VCaP (cell line): ENCODE measurements around the gene DKK3.

Source experiments
- H3K27ac ChIP-seq: fragments of 450-650 bp; 2 replicates; pipeline ENCODE4 v1.5.1; 2017
- TF ChIP-seq, protein P1 (sequence below): fragments of 450-650 bp; conservative IDR thresholded peaks from 2 replicates; pipeline ENCODE4 v1.5.1; 2017; ENCODE audit warnings: mild to moderate bottlenecking, moderate library complexity

DKK3 gene

DNA sequence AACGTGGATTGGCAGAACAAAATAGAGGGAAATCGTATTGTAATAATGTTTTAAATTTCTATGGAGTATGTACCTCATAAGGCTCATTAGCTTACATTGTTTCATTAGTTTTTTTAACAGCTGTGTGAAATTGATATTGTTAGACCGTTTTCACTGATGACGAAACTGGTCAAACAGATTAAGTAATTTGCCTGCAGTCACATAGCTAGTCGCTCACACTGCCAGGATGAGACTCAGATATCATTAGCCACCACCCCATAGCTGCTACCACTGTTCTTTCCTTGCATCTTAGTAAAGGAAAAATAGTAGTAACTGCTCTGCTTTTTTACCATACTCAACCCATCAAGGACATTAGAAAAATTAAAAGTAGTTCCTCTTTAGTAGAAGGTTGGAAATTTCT lies 64.0 kb downstream of the DKK3 start:
- no peak overlapping the region for H3K27ac ChIP-seq
- TF ChIP-seq, protein P1, sequence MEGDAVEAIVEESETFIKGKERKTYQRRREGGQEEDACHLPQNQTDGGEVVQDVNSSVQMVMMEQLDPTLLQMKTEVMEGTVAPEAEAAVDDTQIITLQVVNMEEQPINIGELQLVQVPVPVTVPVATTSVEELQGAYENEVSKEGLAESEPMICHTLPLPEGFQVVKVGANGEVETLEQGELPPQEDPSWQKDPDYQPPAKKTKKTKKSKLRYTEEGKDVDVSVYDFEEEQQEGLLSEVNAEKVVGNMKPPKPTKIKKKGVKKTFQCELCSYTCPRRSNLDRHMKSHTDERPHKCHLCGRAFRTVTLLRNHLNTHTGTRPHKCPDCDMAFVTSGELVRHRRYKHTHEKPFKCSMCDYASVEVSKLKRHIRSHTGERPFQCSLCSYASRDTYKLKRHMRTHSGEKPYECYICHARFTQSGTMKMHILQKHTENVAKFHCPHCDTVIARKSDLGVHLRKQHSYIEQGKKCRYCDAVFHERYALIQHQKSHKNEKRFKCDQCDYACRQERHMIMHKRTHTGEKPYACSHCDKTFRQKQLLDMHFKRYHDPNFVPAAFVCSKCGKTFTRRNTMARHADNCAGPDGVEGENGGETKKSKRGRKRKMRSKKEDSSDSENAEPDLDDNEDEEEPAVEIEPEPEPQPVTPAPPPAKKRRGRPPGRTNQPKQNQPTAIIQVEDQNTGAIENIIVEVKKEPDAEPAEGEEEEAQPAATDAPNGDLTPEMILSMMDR = no peak

DNA sequence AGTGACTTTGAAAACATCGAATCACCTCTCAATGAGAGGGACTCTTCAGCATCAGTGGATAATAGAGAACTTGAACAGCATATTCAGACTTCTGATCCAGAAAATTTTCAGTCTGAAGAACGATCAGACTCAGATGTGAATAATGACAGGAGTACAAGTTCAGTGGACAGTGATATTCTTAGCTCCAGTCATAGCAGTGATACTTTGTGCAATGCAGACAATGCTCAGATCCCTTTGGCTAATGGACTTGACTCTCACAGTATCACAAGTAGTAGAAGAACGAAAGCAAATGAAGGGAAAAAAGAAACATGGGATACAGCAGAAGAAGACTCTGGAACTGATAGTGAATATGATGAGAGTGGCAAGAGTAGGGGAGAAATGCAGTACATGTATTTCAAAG lies 65.8 kb downstream of the DKK3 start:
- H3K27ac ChIP-seq = no peak overlapping the region
- TF ChIP-seq, protein P1 = no peak

DNA sequence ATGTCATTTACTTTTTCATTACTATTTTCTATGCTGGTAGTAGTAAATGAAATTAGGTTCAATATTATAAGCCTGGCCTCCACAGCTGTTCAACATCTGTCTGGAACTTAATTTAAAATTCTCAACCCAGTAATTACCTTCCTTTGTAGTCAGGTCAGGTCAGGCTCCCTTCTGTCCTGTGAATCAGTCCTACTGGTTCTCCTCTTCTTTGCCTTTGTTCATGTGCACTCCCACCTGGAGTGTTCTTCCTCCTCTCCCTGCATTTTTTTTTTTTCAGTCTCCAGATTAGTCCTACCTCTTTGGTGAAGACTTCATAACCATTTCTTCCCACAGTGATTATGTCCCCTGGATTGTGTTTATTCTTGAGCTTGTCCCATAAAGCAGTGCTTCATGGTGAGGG lies 67.9 kb downstream of the DKK3 start:
- TF ChIP-seq, protein P1 = no peak
- H3K27ac ChIP-seq = no peak overlapping the region

DNA sequence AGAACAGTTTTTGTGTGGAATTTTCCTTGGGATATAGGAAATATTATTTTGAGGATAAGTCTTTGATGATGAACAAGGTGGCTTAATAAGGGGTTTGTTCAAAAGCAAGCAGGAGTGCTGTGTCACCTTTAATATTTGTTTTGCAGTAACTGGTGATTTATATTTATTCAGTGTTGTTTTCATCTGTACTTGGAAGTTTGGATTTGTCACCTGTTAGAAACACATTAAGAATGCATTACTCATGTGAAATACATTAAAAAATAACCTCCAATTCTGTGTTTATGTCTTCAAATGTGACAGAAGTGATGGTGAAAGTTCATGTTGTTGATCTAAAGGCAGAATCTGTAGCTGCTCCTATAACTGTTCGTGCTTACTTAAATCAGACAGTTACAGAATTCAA lies 70.5 kb downstream of the DKK3 start:
- TF ChIP-seq, protein P1 = no peak
- no peak overlapping the region for H3K27ac ChIP-seq

DNA sequence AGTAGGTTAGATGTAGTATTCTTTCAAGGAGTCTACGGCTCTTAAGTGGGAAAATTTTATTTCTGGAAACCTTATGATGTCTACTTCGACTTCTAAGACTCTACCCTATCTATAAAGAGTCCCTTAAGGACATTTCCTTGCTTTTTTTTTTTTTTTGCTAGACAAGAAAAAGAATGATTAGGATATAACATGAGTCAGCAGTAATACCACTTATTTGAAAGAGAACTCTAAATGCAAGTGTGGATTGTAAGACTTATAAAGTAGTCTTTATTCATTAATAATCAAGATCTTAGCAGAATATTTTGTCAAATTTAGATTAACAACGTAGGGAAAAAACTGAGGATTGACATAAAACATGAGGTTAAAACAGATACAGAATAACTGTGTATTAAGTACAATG lies 71.0 kb downstream of the DKK3 start:
- TF ChIP-seq, protein P1 = no peak
- H3K27ac ChIP-seq = no peak overlapping the region

DNA sequence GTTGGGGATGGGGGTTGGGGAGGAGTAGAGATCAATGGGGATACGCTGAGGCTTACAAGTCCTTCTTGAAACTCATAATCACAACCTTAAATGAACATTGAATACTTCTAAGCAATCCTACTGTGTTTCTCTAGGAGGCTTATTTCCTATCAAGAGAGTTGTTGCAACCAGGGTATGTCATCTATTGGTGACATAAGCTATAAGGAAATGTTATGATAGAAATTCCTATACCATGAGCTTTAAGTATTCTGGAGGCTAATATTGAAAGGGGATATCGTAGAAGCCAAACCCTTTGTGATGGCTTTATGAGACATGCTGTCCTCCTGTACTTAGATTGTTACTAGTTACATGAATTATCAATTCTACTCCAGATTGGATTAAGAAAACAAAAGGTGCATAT lies 72.9 kb downstream of the DKK3 start:
- H3K27ac ChIP-seq = no peak overlapping the region
- TF ChIP-seq, protein P1 = no peak

DNA sequence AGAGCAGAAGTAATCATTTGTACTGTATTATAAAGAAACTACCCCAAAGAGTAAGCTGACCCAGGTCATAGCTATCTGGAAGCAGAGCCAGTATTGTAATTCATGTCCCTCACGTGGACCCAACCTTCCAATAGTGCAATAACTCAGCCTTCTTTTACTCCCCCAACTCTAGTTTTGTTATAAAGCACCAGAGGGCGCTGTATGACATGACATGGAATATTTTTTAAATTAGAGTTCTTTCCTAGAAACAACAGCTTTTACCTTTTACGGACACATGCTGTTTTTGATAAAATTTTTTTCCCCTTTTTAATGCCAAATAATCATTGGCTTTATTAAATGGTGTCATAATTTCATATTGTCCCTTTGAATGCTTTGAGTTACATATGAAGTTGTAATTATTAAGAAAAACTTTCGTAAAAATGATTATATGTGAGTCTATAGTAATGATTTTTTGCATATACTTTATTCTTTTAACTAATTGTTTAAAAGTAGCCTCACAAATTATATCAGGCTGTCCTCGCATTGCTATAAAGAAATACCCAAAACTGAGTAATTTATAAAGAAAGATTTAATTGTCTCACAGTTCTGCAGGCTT lies 76.9 kb downstream of the DKK3 start:
- H3K27ac ChIP-seq = no peak overlapping the region
- TF ChIP-seq, protein P1 = peak; percentile 71
